CD8-positive, alpha-beta memory T cell (primary cell): Measurements from ENCODE around the gene LRFN2. TPM values are rescaled to one million over a fixed set of nuclear protein-coding genes. Genes with fewer than 3 reads are reported as not detected.

ENCODE experiments used
- CTCF ChIA-PET: fragments of 350-600 bp; sonication (Branson Sonifier 250); formaldehyde crosslinking; loops from one replicate; lab custom pipeline; 2021; ENCODE audit warnings: antibody characterized with exemption; lab: Charles Lee
- POLR2A ChIA-PET: fragments of 350-600 bp; sonication (Branson Sonifier 250); formaldehyde crosslinking; loops from one replicate; lab custom pipeline; 2021; ENCODE audit warnings: antibody characterized with exemption; lab: Charles Lee
- DNase-seq, 5 donors: peaks; one replicate each; pipeline versions ENCODE4 v3.0.0 to v3.0.0-alpha.2; 2020 to 2022; ENCODE audit warnings: mixed read lengths in 1 of 5
- H3K27ac ChIP-seq: one replicate; pipeline ENCODE4 v1.7.0; 2013; ENCODE audit warnings: low read depth, mild to moderate bottlenecking, low read length, moderate library complexity
- H3K27me3 ChIP-seq: 2 replicates; pipeline ENCODE4 v1.7.0; 2013; ENCODE audit warnings: low read length, mild to moderate bottlenecking; ENCODE audit not compliant: insufficient read depth, poor library complexity, severe bottlenecking
- H3K36me3 ChIP-seq: 2 replicates; pipeline ENCODE4 v1.7.0; 2013; ENCODE audit warnings: mild to moderate bottlenecking, low read length, moderate library complexity; ENCODE audit not compliant: insufficient read depth
- H3K4me1 ChIP-seq: 2 replicates; pipeline ENCODE4 v1.7.0; 2013; ENCODE audit warnings: mild to moderate bottlenecking, low read length, moderate library complexity; ENCODE audit not compliant: insufficient read depth
- H3K4me3 ChIP-seq: 2 replicates; pipeline ENCODE4 v1.7.0; 2013; ENCODE audit warnings: mild to moderate bottlenecking, low read length
- H3K9me3 ChIP-seq: 2 replicates; pipeline ENCODE4 v1.7.0; 2013; ENCODE audit warnings: mild to moderate bottlenecking, low read length
- H3K27ac Mint-ChIP-seq, 8 donors: one replicate each; pipeline ENCODE4 v1.8.0; 2020 to 2021; ENCODE audit warnings: mixed read lengths in 8 of 8, mild to moderate bottlenecking in 6 of 8, inconsistent platforms in 3 of 8, moderate library complexity in 3 of 8
- H3K27me3 Mint-ChIP-seq, 2 donors: one replicate each; pipeline ENCODE4 v1.8.0; 2020 to 2021; ENCODE audit warnings: mixed read lengths in 2 of 2, mild to moderate bottlenecking in 1 of 2, moderate library complexity in 1 of 2
- H3K36me3 Mint-ChIP-seq, 3 donors: one replicate each; pipeline ENCODE4 v1.8.0; 2020 to 2021; ENCODE audit warnings: mixed read lengths in 3 of 3, inconsistent platforms in 1 of 3, mild to moderate bottlenecking in 1 of 3
- H3K4me1 Mint-ChIP-seq, 3 donors: one replicate each; pipeline ENCODE4 v1.8.0; 2020 to 2021; ENCODE audit warnings: mixed read lengths in 3 of 3, inconsistent platforms in 1 of 3, mild to moderate bottlenecking in 1 of 3
- H3K4me3 Mint-ChIP-seq, 7 donors: one replicate each; pipeline ENCODE4 v1.8.0; 2020 to 2021; ENCODE audit warnings: mixed read lengths in 7 of 7, mild to moderate bottlenecking in 6 of 7, moderate library complexity in 4 of 7, inconsistent platforms in 2 of 7
- H3K9me3 Mint-ChIP-seq, 5 donors: one replicate each; pipeline ENCODE4 v1.8.0; 2020 to 2022; ENCODE audit warnings: mixed read lengths in 5 of 5, mild to moderate bottlenecking in 3 of 5, moderate library complexity in 2 of 5, inconsistent platforms in 1 of 5
- polyA plus RNA-seq: library from polyadenylated mRNA; unstranded; fragments of 300-500 nt; fragmentation: Illumina TruSeq; gene quantifications from one replicate; pipeline ENCODE4 v1.2.3, GENCODE V29; 2021
- total RNA-seq, 2 experiments: library from RNA; stranded (reverse); gene quantifications; one replicate each; pipeline ENCODE4 v1.2.3, GENCODE V29; 2021

LRFN2 gene
- total and polyA plus RNA-seq, 3 experiments from 2014 or later = 0.29 TPM; not detected in 2

DNA sequence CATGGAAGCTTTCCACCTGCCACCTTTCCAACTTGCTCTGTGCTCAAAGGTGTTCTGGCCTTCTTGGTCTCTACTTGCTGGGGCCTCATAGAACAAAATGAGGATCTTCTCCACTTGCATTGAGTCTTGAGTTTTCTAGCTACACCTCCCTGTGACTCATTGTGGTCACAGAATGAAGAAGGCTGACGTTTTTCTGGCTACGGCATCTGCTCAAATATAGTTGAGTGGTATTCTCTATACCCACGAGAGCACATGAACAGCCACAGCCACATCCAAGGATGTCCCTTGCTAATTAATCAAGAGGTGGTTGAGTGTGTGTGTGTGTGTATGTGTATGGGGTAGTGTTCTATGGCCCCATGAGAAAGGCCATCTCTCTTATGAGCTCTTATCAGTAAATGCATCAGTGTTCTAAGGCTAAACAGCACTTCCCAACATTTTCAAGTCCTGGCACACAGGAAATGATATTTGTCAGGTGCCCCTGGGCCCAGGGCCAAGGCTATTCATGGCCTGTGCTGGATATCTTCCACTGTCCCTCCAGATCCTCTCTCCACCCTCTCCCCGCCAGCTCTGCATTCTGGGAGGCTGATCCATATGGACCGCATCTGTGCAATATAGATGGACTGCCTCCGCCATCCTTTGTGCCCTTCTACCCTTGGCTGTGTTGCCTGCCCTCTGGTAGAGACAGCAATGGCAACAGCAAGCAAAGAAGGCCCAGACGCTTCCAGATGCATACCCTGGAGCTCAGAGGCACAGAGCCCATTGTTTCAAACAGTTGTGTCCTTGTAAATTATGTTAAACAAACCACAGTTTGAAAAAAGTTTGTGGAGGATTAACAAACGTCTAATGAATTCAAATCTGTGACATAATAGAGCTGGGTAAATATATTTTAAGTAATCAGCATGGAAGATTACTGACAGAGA is 150.2 kb downstream of the LRFN2 start:
- POLR2A ChIA-PET = no interaction called here
- CTCF ChIA-PET = no interaction called here
- Histone ChIP-seq H3K9me3 (no peaks in the 10 kb centered on the region), H3K27ac (no peak overlapping the region), H3K36me3 (no peaks in the 10 kb centered on the region), H3K4me3 (no peak overlapping the region), H3K4me1 (peaks cover 7% of the 10 kb centered on the region), H3K27me3 (no peaks in the 10 kb centered on the region)
- no peak for DNase-seq
- H3K4me3 Mint-ChIP-seq = no peak overlapping the region
- H3K27me3 Mint-ChIP-seq = peaks cover 0 to 7% of the 10 kb centered on the region in 2 donors
- peak overlapping the region in 2 of 8 donors; percentile 6 to 10 for H3K27ac Mint-ChIP-seq
- H3K9me3 Mint-ChIP-seq = no peaks in the 10 kb centered on the region
- no peaks in the 10 kb centered on the region for H3K36me3 Mint-ChIP-seq
- H3K4me1 Mint-ChIP-seq = peaks cover 0 to 6% (median 4%) of the 10 kb centered on the region in 3 donors

DNA sequence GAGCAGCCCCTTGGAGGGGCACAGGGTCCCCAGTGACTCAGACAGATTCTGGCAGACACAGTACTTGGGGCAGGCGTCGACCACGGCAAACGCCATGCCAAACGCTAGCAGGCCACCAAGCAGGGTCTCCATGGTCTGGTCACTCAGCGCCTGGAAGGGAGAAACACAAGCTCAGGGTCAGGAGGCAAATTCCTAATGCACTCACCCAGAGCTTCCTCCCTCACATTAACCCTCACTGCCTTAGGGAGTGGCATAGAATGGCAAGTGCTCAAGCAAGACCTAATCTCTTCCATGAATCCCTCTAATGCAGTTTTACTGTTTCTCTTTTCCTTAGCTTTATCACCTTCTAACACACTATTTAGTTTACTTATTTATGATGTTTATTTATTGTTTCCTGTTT is 154.2 kb downstream of the LRFN2 start:
- Mint-ChIP-seq H3K27me3 (peaks cover 0 to 6% of the 10 kb centered on the region in 2 donors), H3K4me3 (no peak overlapping the region), H3K9me3 (no peaks in the 10 kb centered on the region), H3K4me1 (peaks cover 0 to 6% (median 2%) of the 10 kb centered on the region in 3 donors), H3K36me3 (no peaks in the 10 kb centered on the region), H3K27ac (no peak overlapping the region)
- Histone ChIP-seq H3K4me1 (no peaks in the 10 kb centered on the region), H3K27me3 (no peaks in the 10 kb centered on the region), H3K9me3 (no peaks in the 10 kb centered on the region), H3K36me3 (no peaks in the 10 kb centered on the region), H3K4me3 (no peak overlapping the region), H3K27ac (no peak overlapping the region)
- ChIA-PET CTCF (no interaction called here), POLR2A (no interaction called here)
- DNase-seq = no peak

DNA sequence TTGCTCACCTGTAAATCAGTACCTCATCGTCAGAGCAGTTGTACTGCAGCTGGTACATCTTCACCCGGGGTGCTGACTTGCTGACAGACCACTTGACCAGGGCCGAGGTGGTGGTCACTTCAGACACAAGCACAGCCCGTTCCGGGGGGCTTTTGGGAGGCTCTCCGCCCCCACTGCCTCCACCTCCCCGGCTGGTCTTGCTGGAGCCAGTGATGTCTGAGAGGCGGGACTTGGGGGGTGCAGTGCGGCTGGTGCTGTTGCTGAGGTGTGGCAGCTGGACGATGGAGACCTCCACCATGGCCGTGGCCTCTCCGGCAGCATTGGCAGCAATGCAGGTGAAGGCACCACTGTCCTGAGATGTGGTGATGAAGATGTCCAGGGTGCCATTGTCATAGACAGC is 155.5 kb downstream of the LRFN2 start:
- ChIA-PET CTCF (no interaction called here), POLR2A (no interaction called here)
- Mint-ChIP-seq H3K27ac (no peak overlapping the region), H3K4me1 (peaks cover 0 to 3% (median 2%) of the 10 kb centered on the region in 3 donors), H3K27me3 (peaks cover 0 to 5% of the 10 kb centered on the region in 2 donors), H3K36me3 (no peaks in the 10 kb centered on the region), H3K4me3 (no peak overlapping the region), H3K9me3 (no peaks in the 10 kb centered on the region)
- Histone ChIP-seq H3K9me3 (no peaks in the 10 kb centered on the region), H3K36me3 (no peaks in the 10 kb centered on the region), H3K4me3 (no peak overlapping the region), H3K27me3 (no peaks in the 10 kb centered on the region), H3K27ac (no peak overlapping the region), H3K4me1 (no peaks in the 10 kb centered on the region)
- DNase-seq = no peak

DNA sequence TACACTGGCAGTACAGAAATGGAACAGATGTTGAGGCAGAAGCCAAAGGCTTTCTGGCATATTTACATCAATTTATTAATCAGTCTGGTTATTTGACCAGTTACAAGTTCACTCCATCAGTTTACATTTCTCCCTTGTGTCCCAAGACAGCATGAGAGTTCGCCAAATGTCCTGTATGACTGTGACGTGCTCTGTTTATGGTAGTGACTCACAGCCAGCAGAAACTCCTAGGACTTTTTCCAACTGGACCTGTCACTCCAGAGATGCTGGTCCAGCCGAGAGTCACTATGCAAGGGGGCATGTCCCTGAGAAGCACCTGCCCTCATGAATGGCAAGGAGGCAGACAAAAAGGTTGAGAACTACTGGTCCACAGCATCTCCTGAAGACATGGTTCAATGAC is 160.0 kb downstream of the LRFN2 start:
- no peaks in the 10 kb centered on the region for H3K36me3 Mint-ChIP-seq
- no peaks in the 10 kb centered on the region for H3K9me3 ChIP-seq
- H3K4me1 Mint-ChIP-seq = no peaks in the 10 kb centered on the region
- no peak overlapping the region for H3K4me3 Mint-ChIP-seq
- no peak overlapping the region for H3K27ac ChIP-seq
- H3K27ac Mint-ChIP-seq = no peak overlapping the region
- no peaks in the 10 kb centered on the region for H3K9me3 Mint-ChIP-seq
- H3K4me3 ChIP-seq = no peak overlapping the region
- ChIA-PET POLR2A (no interaction called here), CTCF (no interaction called here)
- H3K36me3 ChIP-seq = no peaks in the 10 kb centered on the region
- no peaks in the 10 kb centered on the region for H3K27me3 ChIP-seq
- H3K27me3 Mint-ChIP-seq = no peaks in the 10 kb centered on the region
- no peak for DNase-seq
- no peaks in the 10 kb centered on the region for H3K4me1 ChIP-seq

DNA sequence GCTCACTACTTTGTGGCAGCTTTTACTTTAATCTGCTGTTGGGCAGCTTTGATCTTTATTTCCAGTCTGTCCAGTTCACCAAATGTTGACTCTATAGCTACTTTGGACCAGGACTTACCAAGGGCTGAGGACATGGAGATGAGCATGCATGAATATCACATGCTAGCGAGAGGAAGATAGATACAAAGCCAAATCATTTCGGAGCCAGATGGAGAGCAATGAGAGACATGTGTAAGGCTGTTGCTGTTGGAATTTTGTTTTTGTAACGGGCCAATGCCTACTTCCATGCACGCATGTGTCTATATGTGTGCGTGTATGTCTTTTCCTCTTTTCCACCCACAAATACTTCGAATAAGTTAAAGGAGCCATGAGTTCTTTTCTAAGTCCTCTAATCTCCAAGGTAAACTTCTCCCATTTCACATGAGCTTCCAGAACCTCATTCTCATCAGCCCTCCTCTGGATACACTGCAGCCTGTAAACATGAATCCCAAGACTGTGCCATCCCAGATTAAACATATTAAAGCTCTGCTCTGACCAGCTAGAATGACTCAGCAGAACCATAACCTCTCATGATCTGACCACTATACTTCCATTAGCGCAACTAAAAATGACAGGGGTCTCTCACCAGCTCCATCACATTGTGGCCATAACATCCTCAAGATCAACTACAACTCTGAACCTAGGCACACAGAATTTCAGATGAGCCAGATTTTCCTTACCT is 160.7 kb downstream of the LRFN2 start:
- Mint-ChIP-seq H3K27me3 (no peaks in the 10 kb centered on the region), H3K9me3 (no peaks in the 10 kb centered on the region), H3K4me3 (no peak overlapping the region), H3K36me3 (no peaks in the 10 kb centered on the region), H3K4me1 (no peaks in the 10 kb centered on the region), H3K27ac (no peak overlapping the region)
- H3K27me3 ChIP-seq = no peaks in the 10 kb centered on the region
- no peak overlapping the region for H3K4me3 ChIP-seq
- ChIA-PET POLR2A (no interaction called here), CTCF (interaction anchor here (1.1 kb wide), 1 partner anchor 57 kb away, joined by 3 read pairs; no protein-coding TSS in a partner anchor)
- DNase-seq = no peak
- no peaks in the 10 kb centered on the region for H3K9me3 ChIP-seq
- no peaks in the 10 kb centered on the region for H3K4me1 ChIP-seq
- H3K27ac ChIP-seq = no peak overlapping the region
- no peaks in the 10 kb centered on the region for H3K36me3 ChIP-seq

DNA sequence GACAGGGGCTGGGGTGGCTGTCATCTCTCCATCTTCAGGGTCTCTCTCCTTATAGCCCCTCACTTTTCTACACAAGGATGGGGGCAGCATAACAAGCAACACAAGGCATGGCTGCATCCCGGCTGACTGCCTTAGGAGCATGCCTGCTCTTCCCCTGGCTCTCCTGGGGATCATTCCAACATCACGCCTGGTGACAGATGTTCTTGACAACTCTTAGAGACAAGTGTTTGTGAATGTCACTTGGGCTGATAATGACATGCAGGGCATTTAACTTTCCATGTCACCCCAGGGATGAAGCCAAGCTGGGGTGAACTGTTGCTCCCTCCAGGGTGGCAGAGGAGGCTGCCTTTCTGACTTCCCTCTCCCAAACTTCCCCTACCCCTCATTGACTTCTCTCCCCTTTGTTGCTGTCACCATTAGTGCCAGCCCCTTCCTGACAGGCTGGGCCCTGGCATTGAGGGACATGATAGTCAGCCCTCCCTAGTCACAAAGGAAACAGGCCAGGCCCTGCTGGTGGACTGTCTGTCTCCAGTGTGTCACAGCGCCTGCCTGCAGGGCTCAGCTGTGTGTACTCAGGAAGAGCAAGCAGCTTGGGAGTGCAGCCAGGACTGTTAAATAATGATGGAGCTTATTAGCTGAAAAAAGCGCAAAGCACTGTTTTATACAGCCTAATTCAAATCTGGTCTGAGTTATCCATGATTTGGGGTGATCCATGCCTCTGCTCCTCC is 161.8 kb downstream of the LRFN2 start:
- no peak overlapping the region for H3K27ac ChIP-seq
- no peaks in the 10 kb centered on the region for H3K27me3 ChIP-seq
- no peaks in the 10 kb centered on the region for H3K36me3 ChIP-seq
- H3K27me3 Mint-ChIP-seq = no peaks in the 10 kb centered on the region
- no peaks in the 10 kb centered on the region for H3K9me3 ChIP-seq
- no peak overlapping the region for H3K4me3 ChIP-seq
- POLR2A ChIA-PET = no interaction called here
- H3K4me3 Mint-ChIP-seq = no peak overlapping the region
- H3K36me3 Mint-ChIP-seq = no peaks in the 10 kb centered on the region
- H3K4me1 ChIP-seq = no peaks in the 10 kb centered on the region
- no peaks in the 10 kb centered on the region for H3K4me1 Mint-ChIP-seq
- no peak overlapping the region for H3K27ac Mint-ChIP-seq
- CTCF ChIA-PET = no interaction called here
- no peak for DNase-seq
- H3K9me3 Mint-ChIP-seq = no peaks in the 10 kb centered on the region

DNA sequence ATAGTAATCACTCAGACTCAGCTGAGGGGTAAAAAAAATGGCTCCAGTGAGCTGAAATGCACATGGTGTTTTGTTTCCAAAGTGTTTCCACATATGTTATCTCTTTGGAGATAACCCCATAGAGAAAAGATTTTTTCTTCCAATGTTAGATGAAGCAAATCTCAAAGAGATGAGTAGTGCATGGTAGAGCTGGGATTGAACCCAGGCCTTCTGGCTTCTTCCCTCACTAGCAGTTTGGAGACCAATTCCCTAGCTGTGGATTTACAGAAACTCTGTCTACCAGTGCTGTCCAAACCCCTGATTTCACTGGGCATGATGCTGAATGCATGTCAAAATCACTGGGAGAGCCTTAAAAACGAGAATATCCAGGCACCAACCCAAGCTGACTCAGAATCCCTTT is 165.1 kb downstream of the LRFN2 start:
- Histone ChIP-seq H3K9me3 (no peaks in the 10 kb centered on the region), H3K27ac (no peak overlapping the region), H3K4me3 (no peak overlapping the region), H3K36me3 (no peaks in the 10 kb centered on the region), H3K4me1 (no peaks in the 10 kb centered on the region), H3K27me3 (no peaks in the 10 kb centered on the region)
- POLR2A ChIA-PET = no interaction called here
- no peaks in the 10 kb centered on the region for H3K9me3 Mint-ChIP-seq
- H3K36me3 Mint-ChIP-seq = no peaks in the 10 kb centered on the region
- no peak overlapping the region for H3K27ac Mint-ChIP-seq
- no peak for DNase-seq
- CTCF ChIA-PET = no interaction called here
- no peaks in the 10 kb centered on the region for H3K4me1 Mint-ChIP-seq
- no peak overlapping the region for H3K4me3 Mint-ChIP-seq
- H3K27me3 Mint-ChIP-seq = peaks cover 2 to 5% of the 10 kb centered on the region in 2 donors
